HepG2 (cell line): ENCODE data around the gene NSMCE1. TPM values are rescaled to one million over a fixed set of nuclear protein-coding genes. Genes with fewer than 3 reads are reported as not detected.

Source experiments
- ATRX ChIP-seq: sonication (generic); formaldehyde crosslinking; IDR thresholded peaks from 2 replicates; pipeline ENCODE4 v1.4.0; 2020; ENCODE audit warnings: missing genetic modification reagents, borderline replicate concordance
- HNF4A ChIP-seq: sonication (generic); formaldehyde crosslinking; IDR thresholded peaks from 2 replicates; pipeline ENCODE4 v1.4.0; 2020; ENCODE audit warnings: missing genetic modification reagents
- HNRNPUL1 ChIP-seq: fragments of 200-400 bp; formaldehyde crosslinking; IDR thresholded peaks from 2 replicates; pipeline ENCODE4 v1.6.1; 2017; ENCODE audit warnings: low read depth, mild to moderate bottlenecking, low read length, moderate library complexity
- NFIC ChIP-seq: IDR thresholded peaks from 2 replicates; pipeline ENCODE4 v1.6.1; 2012; ENCODE audit warnings: mild to moderate bottlenecking, low read length, inconsistent platforms
- NONO ChIP-seq, 2 experiments: fragments of 450-650 bp in 1 of 2; sonication (generic) in 1 of 2; formaldehyde crosslinking in 1 of 2; IDR thresholded peaks in 1 of 2; conservative IDR thresholded peaks in 1 of 2; 2 replicates each; pipeline versions ENCODE4 v1.6.1 to v1.8.0; 2017 to 2022; ENCODE audit warnings: mild to moderate bottlenecking in 1 of 2, missing genetic modification reagents in 1 of 2, moderate library complexity in 1 of 2
- POLR2AphosphoS5 ChIP-seq: IDR thresholded peaks from 2 replicates; pipeline ENCODE4 v1.6.1; 2012; ENCODE audit warnings: low read depth, low read length
- PRMT3 ChIP-seq: sonication (generic); formaldehyde crosslinking; IDR thresholded peaks from 2 replicates; pipeline ENCODE4 v1.8.1; 2022; ENCODE audit warnings: low read depth, mild to moderate bottlenecking, moderate library complexity, missing genetic modification reagents, borderline replicate concordance
- SOX13 ChIP-seq, 3 experiments: fragments of 450-650 bp in 1 of 3; sonication (generic) in 1 of 3; formaldehyde crosslinking in 1 of 3; IDR thresholded peaks in 2 of 3; conservative IDR thresholded peaks in 1 of 3; 2 replicates each; pipeline versions ENCODE4 v1.5.0 to v1.6.1; 2016 to 2020; ENCODE audit warnings: antibody characterized with exemption in 1 of 3, mild to moderate bottlenecking in 1 of 3, missing compliant biosample characterization in 1 of 3, missing genetic modification reagents in 1 of 3, moderate library complexity in 1 of 3
- TBX2 ChIP-seq: sonication (generic); formaldehyde crosslinking; IDR thresholded peaks from 2 replicates; pipeline ENCODE4 v1.5.0; 2020; ENCODE audit warnings: missing genetic modification reagents, mild to moderate bottlenecking, borderline replicate concordance
- ZNF451 ChIP-seq: sonication (generic); formaldehyde crosslinking; IDR thresholded peaks from 2 replicates; pipeline ENCODE4 v1.5.0; 2020; ENCODE audit warnings: mild to moderate bottlenecking, missing genetic modification reagents
- ZNF766 ChIP-seq: sonication (generic); formaldehyde crosslinking; IDR thresholded peaks from 2 replicates; pipeline ENCODE4 v1.5.0; 2020; ENCODE audit warnings: missing genetic modification reagents, borderline replicate concordance
- ZNF792 ChIP-seq: IDR thresholded peaks from 2 replicates; pipeline ENCODE4 v1.6.1; 2016
- polyA plus RNA-seq, 8 experiments: library from polyadenylated mRNA; depleted of rRNA in 3 of 8; stranded (reverse) in 7 of 8; unstranded in 1 of 8; fragments of >200 nt; fragmentation: Illumina TruSeq in 4 of 8; extraction: Trizol in 4 of 8; gene quantifications; 2 replicates each; pipeline versions ENCODE4 v1.2.1 to v1.2.3, GENCODE V29; 2011 to 2016; ENCODE audit warnings: low read depth in 4 of 8, missing spikeins in 1 of 8, mixed read lengths in 1 of 8; ENCODE audit not compliant: insufficient read depth in 1 of 8
- total RNA-seq, 5 experiments: library from RNA; depleted of rRNA; stranded (reverse); fragments of >200 nt; fragmentation: Illumina TruSeq; extraction: Trizol; gene quantifications; 2 replicates each; pipeline ENCODE4 v1.2.3, GENCODE V29; 2016; ENCODE audit warnings: low read depth in 1 of 5
- TF ChIP-seq, protein P1 (sequence below): IDR thresholded peaks from 2 replicates; pipeline ENCODE4 v1.6.1; 2016; ENCODE audit warnings: low read depth
- TF ChIP-seq, protein P2 (sequence below): sonication (generic); formaldehyde crosslinking; IDR thresholded peaks from 2 replicates; pipeline ENCODE4 v1.5.0; 2020; ENCODE audit warnings: mild to moderate bottlenecking, missing genetic modification reagents
- TF ChIP-seq, protein P3 (sequence below): sonication (generic); formaldehyde crosslinking; IDR thresholded peaks from 2 replicates; pipeline ENCODE4 v1.9.0; 2021; ENCODE audit warnings: missing genetic modification reagents, borderline replicate concordance
- TF ChIP-seq, protein P4 (sequence below): IDR thresholded peaks from 2 replicates; pipeline ENCODE4 v1.6.1; 2016; ENCODE audit warnings: low read depth, missing genetic modification reagents, missing compliant biosample characterization
- TF ChIP-seq, protein P5 (sequence below): sonication (generic); formaldehyde crosslinking; conservative IDR thresholded peaks from 2 replicates; pipeline ENCODE4 v1.5.0; 2020; ENCODE audit warnings: missing genetic modification reagents

The NSMCE1 gene
- total and polyA plus RNA-seq, 2 of the 13 experiments (the other 11 are each of a cell fraction or from before 2014, with no cell fraction given), result 42.7 to 52.9 TPM

DNA sequence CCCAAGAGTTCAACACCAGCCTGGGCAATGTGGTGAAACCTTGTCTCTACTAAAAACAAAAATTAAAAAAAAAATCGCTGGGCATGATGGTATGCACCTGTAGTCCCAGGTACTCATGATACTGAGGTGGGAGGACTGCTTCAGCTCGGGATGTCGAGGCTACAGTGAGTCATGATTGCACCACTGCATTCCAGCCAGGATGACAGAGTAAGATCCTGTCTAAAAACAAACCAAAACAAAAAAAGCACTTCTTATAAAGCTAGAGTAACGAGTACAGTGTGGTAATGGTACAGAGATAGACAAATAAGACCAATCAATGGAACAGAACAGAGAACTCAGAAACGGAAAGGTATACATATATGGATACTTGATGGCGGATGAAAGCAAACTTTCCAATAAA is 4.4 kb downstream of the NSMCE1 start (continued):
- TF ChIP-seq, protein P1, sequence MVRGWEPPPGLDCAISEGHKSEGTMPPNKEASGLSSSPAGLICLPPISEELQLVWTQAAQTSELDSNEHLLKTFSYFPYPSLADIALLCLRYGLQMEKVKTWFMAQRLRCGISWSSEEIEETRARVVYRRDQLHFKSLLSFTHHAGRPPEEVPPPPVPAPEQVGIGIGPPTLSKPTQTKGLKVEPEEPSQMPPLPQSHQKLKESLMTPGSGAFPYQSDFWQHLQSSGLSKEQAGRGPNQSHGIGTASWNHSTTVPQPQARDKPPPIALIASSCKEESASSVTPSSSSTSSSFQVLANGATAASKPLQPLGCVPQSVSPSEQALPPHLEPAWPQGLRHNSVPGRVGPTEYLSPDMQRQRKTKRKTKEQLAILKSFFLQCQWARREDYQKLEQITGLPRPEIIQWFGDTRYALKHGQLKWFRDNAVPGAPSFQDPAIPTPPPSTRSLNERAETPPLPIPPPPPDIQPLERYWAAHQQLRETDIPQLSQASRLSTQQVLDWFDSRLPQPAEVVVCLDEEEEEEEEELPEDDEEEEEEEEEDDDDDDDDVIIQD, result peak; percentile 58; the same call in 1 of the 2 replicates
- TF ChIP-seq ZNF451 (CRISPR knock-in tag) (no peak), ZNF792 (CRISPR knock-in tag) (no peak), HNF4A (CRISPR knock-in tag) (no peak), POLR2AphosphoS5 (no peak), SOX13 (IDR thresholded peaks at IDR 0.05) (no peak), SOX13 (CRISPR knock-in tag; conservative IDR thresholded peaks at IDR 0.05 in 1 of 2, IDR thresholded peaks at IDR 0.05 in 1 of 2) (peak in 1 of 2 experiments; percentile 49; a peak in 1 of 4 replicates), PRMT3 (CRISPR knock-in tag) (no peak), ATRX (CRISPR knock-in tag) (no peak), HNRNPUL1 (no peak), NFIC (0 out of 2 replicates have a peak, but pooled peaks have one; percentile 23), NONO (IDR thresholded peaks at IDR 0.05) (no peak), NONO (CRISPR knock-in tag; conservative IDR thresholded peaks at IDR 0.05) (no peak), ZNF766 (CRISPR knock-in tag) (no peak), TBX2 (no peak)
- TF ChIP-seq, protein P2, sequence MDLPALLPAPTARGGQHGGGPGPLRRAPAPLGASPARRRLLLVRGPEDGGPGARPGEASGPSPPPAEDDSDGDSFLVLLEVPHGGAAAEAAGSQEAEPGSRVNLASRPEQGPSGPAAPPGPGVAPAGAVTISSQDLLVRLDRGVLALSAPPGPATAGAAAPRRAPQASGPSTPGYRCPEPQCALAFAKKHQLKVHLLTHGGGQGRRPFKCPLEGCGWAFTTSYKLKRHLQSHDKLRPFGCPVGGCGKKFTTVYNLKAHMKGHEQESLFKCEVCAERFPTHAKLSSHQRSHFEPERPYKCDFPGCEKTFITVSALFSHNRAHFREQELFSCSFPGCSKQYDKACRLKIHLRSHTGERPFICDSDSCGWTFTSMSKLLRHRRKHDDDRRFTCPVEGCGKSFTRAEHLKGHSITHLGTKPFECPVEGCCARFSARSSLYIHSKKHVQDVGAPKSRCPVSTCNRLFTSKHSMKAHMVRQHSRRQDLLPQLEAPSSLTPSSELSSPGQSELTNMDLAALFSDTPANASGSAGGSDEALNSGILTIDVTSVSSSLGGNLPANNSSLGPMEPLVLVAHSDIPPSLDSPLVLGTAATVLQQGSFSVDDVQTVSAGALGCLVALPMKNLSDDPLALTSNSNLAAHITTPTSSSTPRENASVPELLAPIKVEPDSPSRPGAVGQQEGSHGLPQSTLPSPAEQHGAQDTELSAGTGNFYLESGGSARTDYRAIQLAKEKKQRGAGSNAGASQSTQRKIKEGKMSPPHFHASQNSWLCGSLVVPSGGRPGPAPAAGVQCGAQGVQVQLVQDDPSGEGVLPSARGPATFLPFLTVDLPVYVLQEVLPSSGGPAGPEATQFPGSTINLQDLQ (CRISPR knock-in tag), result no peak
- TF ChIP-seq, protein P3, sequence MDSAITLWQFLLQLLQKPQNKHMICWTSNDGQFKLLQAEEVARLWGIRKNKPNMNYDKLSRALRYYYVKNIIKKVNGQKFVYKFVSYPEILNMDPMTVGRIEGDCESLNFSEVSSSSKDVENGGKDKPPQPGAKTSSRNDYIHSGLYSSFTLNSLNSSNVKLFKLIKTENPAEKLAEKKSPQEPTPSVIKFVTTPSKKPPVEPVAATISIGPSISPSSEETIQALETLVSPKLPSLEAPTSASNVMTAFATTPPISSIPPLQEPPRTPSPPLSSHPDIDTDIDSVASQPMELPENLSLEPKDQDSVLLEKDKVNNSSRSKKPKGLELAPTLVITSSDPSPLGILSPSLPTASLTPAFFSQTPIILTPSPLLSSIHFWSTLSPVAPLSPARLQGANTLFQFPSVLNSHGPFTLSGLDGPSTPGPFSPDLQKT (CRISPR knock-in tag), result no peak
- TF ChIP-seq, protein P4, sequence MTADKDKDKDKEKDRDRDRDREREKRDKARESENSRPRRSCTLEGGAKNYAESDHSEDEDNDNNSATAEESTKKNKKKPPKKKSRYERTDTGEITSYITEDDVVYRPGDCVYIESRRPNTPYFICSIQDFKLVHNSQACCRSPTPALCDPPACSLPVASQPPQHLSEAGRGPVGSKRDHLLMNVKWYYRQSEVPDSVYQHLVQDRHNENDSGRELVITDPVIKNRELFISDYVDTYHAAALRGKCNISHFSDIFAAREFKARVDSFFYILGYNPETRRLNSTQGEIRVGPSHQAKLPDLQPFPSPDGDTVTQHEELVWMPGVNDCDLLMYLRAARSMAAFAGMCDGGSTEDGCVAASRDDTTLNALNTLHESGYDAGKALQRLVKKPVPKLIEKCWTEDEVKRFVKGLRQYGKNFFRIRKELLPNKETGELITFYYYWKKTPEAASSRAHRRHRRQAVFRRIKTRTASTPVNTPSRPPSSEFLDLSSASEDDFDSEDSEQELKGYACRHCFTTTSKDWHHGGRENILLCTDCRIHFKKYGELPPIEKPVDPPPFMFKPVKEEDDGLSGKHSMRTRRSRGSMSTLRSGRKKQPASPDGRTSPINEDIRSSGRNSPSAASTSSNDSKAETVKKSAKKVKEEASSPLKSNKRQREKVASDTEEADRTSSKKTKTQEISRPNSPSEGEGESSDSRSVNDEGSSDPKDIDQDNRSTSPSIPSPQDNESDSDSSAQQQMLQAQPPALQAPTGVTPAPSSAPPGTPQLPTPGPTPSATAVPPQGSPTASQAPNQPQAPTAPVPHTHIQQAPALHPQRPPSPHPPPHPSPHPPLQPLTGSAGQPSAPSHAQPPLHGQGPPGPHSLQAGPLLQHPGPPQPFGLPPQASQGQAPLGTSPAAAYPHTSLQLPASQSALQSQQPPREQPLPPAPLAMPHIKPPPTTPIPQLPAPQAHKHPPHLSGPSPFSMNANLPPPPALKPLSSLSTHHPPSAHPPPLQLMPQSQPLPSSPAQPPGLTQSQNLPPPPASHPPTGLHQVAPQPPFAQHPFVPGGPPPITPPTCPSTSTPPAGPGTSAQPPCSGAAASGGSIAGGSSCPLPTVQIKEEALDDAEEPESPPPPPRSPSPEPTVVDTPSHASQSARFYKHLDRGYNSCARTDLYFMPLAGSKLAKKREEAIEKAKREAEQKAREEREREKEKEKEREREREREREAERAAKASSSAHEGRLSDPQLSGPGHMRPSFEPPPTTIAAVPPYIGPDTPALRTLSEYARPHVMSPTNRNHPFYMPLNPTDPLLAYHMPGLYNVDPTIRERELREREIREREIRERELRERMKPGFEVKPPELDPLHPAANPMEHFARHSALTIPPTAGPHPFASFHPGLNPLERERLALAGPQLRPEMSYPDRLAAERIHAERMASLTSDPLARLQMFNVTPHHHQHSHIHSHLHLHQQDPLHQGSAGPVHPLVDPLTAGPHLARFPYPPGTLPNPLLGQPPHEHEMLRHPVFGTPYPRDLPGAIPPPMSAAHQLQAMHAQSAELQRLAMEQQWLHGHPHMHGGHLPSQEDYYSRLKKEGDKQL, result 0 out of 2 replicates have a peak, but pooled peaks have one; percentile 40
- TF ChIP-seq, protein P5, sequence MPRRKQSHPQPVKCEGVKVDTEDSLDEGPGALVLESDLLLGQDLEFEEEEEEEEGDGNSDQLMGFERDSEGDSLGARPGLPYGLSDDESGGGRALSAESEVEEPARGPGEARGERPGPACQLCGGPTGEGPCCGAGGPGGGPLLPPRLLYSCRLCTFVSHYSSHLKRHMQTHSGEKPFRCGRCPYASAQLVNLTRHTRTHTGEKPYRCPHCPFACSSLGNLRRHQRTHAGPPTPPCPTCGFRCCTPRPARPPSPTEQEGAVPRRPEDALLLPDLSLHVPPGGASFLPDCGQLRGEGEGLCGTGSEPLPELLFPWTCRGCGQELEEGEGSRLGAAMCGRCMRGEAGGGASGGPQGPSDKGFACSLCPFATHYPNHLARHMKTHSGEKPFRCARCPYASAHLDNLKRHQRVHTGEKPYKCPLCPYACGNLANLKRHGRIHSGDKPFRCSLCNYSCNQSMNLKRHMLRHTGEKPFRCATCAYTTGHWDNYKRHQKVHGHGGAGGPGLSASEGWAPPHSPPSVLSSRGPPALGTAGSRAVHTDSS (CRISPR knock-in tag), result no peak
